ENCODE data around the gene ANKRD13C. TPM values are rescaled to one million over a fixed set of nuclear protein-coding genes. Genes with fewer than 3 reads are reported as not detected.

ANKRD13C gene
- total and polyA plus RNA-seq, 2 of the 4 experiments (the other 2 are of a cell fraction), result 8.3 to 10.9 TPM

GRCh38 chr1:70288166-70288565, 66.4 kb downstream of the ANKRD13C start:
- H4K20me1 ChIP-seq (ENCODE audit: insufficient read depth, low read length), result no peaks in the 10 kb centered on the region
- intact Hi-C loops (cut with micrococcal nuclease), result no loop called here
- no peak overlapping the region for H3K27ac ChIP-seq (ENCODE audit: insufficient read depth, low read length)
- H3K9ac ChIP-seq (ENCODE audit: low read depth, low read length), result no peak overlapping the region
- H3K4ac ChIP-seq (ENCODE audit: low read depth, low read length), result no peak overlapping the region
- H3K4me3 ChIP-seq (ENCODE audit: insufficient read depth, low read depth, low read length), result no peak overlapping the region
- H2BK120ac ChIP-seq (ENCODE audit: low read depth, low read length), result no peak overlapping the region
- H2AK9ac ChIP-seq (replicated peaks; ENCODE audit: low read depth, low read length, poor library complexity), result no peak overlapping the region
- peaks cover 6% of the 10 kb centered on the region for H3K36me3 ChIP-seq (ENCODE audit: control insufficient read depth, insufficient read depth, low read length)
- H2BK5ac ChIP-seq (ENCODE audit: low read depth, low read length, poor library complexity, severe bottlenecking), result no peak overlapping the region
- no peak overlapping the region for H2BK15ac ChIP-seq (ENCODE audit: low read depth, low read length)
- no peak overlapping the region for H3K4me2 ChIP-seq (ENCODE audit: low read depth, low read length)
- peaks cover 4 to 6% of the 10 kb centered on the region in 2 experiments; a peak in 3 of 4 replicates for H3K79me1 ChIP-seq (ENCODE audit: low read depth in 1 of 2, low read length in 2 of 2)
- no peak overlapping the region for H2BK20ac ChIP-seq (ENCODE audit: low read depth, low read length)
- no peaks in the 10 kb centered on the region for H3K27me3 ChIP-seq (ENCODE audit: control insufficient read depth, insufficient read depth, low read length)
- no peak for TF ChIP-seq RFX5 (IDR thresholded peaks at IDR 0.05; ENCODE audit: low read depth, low read length)
- TF ChIP-seq CTCF (conservative IDR thresholded peaks at IDR 0.05; ENCODE audit: low read depth, low read length), result no peak
- TF ChIP-seq CEBPB (IDR thresholded peaks at IDR 0.05; ENCODE audit: low read depth, low read length), result no peak
- no peak for TF ChIP-seq NFE2L2 (IDR thresholded peaks at IDR 0.05; ENCODE audit: low read depth, low read length)
- no TSS peak for BruUV-seq (replicated peaks)
- POLR2A ChIA-PET (ENCODE audit: unreplicated experiment), result no interaction called here
- H4K91ac ChIP-seq (ENCODE audit: insufficient read depth, low read depth, low read length), result no peak overlapping the region
- H3K23ac ChIP-seq (ENCODE audit: low read depth, low read length), result no peak overlapping the region
- dilution Hi-C loops (cut with HindIII; ENCODE audit: low sequenced_read_pairs, unreplicated experiment), result no loop called here
- peaks cover 3% of the 10 kb centered on the region; the same call in 1 of the 2 replicates for H3K9me1 ChIP-seq (ENCODE audit: insufficient read depth, low read length)
- CTCF ChIA-PET, result no interaction called here
- in situ Hi-C loops (cut with MboI; ENCODE audit: low sequenced_read_pairs), result no loop called here
- H3K9me3 ChIP-seq (ENCODE audit: control insufficient read depth, insufficient read depth, low read length), result no peaks in the 10 kb centered on the region
- H3K56ac ChIP-seq (ENCODE audit: extremely low read depth, insufficient read depth, low read length), result no peak overlapping the region
- peaks cover 2% of the 10 kb centered on the region; the same call in 1 of the 2 replicates for H3K4me1 ChIP-seq (ENCODE audit: control insufficient read depth, insufficient read depth, low read length)
- no peak overlapping the region for H3K18ac ChIP-seq (ENCODE audit: low read depth, low read length)
- H3K14ac ChIP-seq (replicated peaks; ENCODE audit: low read depth, low read length), result no peak overlapping the region
- H2AFZ ChIP-seq (replicated peaks; ENCODE audit: low read length, poor library complexity), result no peak overlapping the region
- DNase-seq, result peak; percentile 33
- ATAC-seq (ENCODE audit: low read depth), result no peak
- H2AK5ac ChIP-seq (ENCODE audit: low read depth, low read length), result no peak overlapping the region
- no peak overlapping the region for H4K8ac ChIP-seq (ENCODE audit: low read depth in 2 of 2, low read length in 2 of 2)
- H4K5ac ChIP-seq (ENCODE audit: low read depth, low read length), result no peak overlapping the region
